Activated CD8-positive, alpha-beta memory T cell treated with anti-CD3 and anti-CD28 coated beads for 48 hours (primary cell): ENCODE measurements around the gene BTBD10.
"Not testable (repeated sequence)": the region's sequence is repeated elsewhere in the genome, so short reads cannot be mapped to it uniquely, and the experiment has no call there.

Experiments
- DNase-seq, 3 experiments: peaks; one replicate each; pipeline ENCODE4 v3.0.0-alpha.2; 2020; ENCODE audit warnings: low read depth in 2 of 3, low spot score in 2 of 3

BTBD10 gene

DNA sequence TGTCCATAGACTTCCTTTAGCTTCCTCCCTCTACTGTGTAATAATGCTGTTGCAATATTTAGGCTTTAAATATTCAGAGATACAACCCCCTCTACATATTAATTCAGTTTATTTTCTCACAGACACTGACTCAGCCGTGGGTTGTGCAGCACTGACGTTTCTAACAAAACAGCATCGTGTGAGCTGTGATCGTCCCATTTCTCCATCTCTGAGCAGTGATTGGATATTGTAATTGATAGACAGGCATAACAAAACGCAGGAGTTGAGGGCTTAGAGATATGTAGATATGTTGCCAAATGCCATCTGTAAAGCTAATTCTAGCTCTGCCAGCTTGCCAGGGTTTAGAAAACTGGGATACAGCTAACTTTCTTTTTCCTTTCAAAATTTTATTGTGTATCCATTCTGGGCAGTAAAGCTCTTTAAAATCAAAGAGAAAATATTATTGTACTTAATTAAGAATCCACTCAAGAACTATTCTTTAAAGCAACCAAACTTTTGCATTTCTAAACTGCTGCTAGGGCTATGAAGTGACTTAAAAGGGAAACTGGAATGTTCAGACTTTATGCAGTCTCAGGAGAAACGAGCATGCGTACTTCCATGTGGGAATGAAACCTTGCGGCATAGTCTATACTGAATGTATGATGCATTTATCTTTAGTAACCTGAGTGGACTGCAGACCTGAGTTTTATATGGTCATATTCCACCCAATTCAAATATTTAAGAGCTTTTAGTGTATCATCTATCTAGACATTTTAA, 22.7 kb downstream of the BTBD10 start:
- DNase-seq, result no peak

DNA sequence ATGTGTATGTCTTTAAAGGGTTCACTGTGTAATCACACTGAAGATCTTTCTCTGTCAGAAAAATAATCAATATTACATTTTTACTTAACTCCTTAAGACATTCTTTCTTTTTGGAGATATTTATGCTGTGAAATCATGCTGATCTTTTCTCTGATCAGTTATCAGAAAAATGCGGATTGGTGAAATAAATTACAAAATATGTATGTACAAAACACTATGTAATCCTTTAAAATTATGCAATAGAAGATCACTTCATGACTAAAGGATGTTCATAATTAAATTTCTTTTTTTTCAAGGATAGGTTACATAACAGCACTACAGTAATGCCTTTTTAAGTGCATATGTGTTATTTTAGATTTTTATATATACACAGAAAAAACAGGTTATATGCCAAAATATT, 24.7 kb downstream of the BTBD10 start:
- no peak for DNase-seq

DNA sequence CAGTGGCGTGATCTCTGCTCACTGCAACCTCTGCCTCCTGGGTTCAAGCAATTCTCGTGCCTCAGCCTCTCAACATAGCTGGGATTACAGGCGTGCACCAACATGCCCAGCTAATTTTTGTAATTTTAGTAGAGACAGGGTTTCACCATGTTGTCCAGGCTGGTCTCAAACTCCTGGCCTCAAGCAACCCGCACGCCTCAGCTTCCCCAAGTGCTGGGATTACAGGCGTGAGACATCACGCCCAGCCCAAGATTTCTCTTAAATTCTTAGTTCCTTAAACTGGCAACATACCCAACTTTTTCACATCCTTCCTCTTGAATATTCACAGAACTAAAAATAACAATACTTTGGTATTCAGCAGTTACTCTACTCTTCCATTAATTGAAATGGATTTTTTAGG, 26.2 kb downstream of the BTBD10 start:
- DNase-seq, result not testable (repeated sequence)

DNA sequence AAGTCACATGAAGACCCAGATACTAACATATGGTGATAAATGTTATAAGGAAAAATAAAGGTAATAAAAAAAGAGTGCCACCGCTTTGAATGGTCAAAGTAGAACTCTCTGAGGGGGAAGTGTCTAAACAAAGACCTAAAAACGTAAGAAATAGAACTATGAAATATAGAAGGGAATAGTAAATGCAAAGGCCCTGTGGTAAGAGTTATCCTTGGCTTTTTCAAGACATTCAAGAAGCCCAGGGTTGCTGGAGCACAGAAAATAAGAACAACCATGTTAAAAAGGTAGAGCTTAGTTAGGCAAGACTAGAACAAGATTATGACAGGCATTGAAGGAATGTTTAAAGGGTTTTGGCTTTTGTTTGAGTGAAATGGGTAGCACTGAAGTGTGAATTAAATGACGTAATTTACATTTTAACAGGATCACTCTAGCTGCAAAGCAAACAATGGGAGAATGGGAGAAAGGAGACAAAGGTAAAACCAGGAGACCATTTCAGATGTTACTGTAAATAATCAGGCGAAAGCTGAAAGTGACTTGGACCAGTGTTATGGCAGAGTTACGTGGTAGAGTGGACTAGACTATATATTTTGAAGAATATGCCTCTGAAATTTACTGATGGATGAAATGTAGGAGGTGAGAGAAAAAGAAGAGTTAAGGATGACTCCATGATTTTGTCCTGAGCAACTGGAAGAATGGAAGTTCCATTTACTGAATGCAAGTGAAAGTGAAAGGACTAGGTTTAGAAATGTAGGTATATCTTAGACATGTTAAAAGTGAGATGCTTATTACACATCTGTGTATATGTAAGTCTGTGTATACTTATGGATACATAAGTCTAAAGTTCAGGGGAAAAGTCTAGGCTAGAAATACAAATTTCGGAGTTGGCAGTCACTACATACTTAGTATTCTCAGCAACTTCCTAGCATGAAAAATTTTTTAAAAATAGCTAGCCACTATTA, 28.5 kb downstream of the BTBD10 start:
- DNase-seq, result no peak

- DNase-seq, result no peak
Observed at GRCh38 chr11:13433437-13433836, 29.6 kb downstream of the BTBD10 start.

GRCh38 chr11:13429836-13430235, 33.2 kb downstream of the BTBD10 start:
- no peak for DNase-seq

DNA sequence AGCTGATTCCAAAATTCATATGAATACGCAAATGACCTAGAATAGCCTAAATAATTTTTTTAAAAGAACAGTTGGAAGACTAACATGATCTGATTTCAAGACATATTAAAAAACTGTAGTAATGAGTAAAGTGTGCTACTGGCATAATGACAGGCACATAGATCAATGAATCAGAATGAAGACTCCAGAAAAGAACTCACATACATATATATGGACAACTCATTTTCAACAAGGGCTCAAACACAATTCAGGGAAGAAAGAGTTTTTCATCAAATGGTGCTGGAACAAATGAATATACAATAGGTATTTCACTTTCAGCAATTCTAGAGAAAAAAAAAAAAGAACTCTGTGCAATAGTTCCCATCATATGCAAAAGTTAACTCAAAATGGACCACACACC, 33.7 kb downstream of the BTBD10 start:
- DNase-seq, result no peak

GRCh38 chr11:13427440-13427839, 35.6 kb downstream of the BTBD10 start:
- no peak for DNase-seq

DNA sequence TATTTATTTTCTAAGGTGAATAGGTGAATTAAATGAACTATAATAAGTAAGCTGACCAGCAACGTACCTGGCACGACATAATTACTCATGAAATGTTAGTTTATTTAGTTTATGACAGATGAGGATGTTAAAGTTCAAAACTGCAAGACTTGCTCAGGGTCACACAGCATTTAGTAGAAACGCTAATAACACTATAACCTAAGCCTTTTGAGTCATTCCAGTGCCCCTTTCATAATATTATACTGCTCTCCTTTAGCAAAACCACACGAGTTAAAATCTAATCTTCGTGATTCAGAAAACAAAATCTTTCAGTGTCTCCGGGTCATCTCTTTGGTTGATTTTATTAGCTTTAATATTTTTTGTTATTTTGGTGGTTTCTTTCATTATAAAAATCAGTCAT, 39.6 kb downstream of the BTBD10 start:
- no peak for DNase-seq

- DNase-seq, result no peak
Observed at GRCh38 chr11:13421561-13421960, 41.5 kb downstream of the BTBD10 start.

- no peak for DNase-seq
Observed at GRCh38 chr11:13415201-13415600, 47.8 kb downstream of the BTBD10 start.

DNA sequence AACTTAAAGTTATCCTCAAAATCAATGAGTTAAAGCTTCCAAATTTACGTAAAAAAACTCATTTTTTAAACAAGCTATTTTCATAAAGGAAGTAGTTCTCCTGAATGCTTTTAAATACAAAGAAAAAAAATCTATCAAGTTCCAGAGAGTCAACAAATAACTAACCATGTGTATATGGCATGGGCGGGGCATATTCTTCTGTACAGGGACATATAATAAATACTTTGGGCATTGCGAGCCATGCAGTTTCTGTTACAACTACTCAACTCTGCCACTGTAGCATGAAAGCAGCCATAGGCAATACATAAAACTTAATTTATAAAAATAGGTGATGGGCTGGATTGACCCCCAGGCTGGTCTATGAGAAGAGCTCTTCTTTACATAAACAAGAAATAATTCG, 57.8 kb downstream of the BTBD10 start:
- DNase-seq, result no peak

GRCh38 chr11:13398335-13398734, 64.7 kb downstream of the BTBD10 start:
- DNase-seq, result not testable (repeated sequence)

- DNase-seq, result no peak
Observed at GRCh38 chr11:13391217-13391616, 71.8 kb downstream of the BTBD10 start.

GRCh38 chr11:13388741-13389140, 74.3 kb downstream of the BTBD10 start:
- DNase-seq, result no peak

- DNase-seq, result no peak
Observed at GRCh38 chr11:13386567-13386966, 76.5 kb downstream of the BTBD10 start.

GRCh38 chr11:13384908-13385640, 77.9 kb downstream of the BTBD10 start:
- DNase-seq, result no peak

- no peak for DNase-seq
Observed at GRCh38 chr11:13382751-13383150, 80.3 kb downstream of the BTBD10 start.

GRCh38 chr11:13380731-13381130, 82.3 kb downstream of the BTBD10 start:
- DNase-seq, result no peak

- no peak for DNase-seq
Observed at GRCh38 chr11:13378316-13378715, 84.7 kb downstream of the BTBD10 start.

- no peak for DNase-seq
Observed at GRCh38 chr11:13376838-13377237, 86.2 kb downstream of the BTBD10 start.

- DNase-seq, result no peak
Observed at GRCh38 chr11:13376402-13376801, 86.6 kb downstream of the BTBD10 start.
